ENCODE measurements around the gene ASB1. TPM values are rescaled to one million over a fixed set of nuclear protein-coding genes. Genes with fewer than 3 reads are reported as not detected.

The ASB1 gene
- total RNA-seq, 1 donor from 2014 or later, result 33.9 TPM

GRCh38 chr2:238456970-238457926, 30.5 kb downstream of the ASB1 start:
- no peak for DNase-seq (ENCODE audit: extremely low spot score, unreplicated experiment)
- TF ChIP-seq, protein P1, sequence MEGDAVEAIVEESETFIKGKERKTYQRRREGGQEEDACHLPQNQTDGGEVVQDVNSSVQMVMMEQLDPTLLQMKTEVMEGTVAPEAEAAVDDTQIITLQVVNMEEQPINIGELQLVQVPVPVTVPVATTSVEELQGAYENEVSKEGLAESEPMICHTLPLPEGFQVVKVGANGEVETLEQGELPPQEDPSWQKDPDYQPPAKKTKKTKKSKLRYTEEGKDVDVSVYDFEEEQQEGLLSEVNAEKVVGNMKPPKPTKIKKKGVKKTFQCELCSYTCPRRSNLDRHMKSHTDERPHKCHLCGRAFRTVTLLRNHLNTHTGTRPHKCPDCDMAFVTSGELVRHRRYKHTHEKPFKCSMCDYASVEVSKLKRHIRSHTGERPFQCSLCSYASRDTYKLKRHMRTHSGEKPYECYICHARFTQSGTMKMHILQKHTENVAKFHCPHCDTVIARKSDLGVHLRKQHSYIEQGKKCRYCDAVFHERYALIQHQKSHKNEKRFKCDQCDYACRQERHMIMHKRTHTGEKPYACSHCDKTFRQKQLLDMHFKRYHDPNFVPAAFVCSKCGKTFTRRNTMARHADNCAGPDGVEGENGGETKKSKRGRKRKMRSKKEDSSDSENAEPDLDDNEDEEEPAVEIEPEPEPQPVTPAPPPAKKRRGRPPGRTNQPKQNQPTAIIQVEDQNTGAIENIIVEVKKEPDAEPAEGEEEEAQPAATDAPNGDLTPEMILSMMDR (IDR thresholded peaks at IDR 0.05), result no peak
- Mint-ChIP-seq H3K4me3 (ENCODE audit: unreplicated experiment) (no peak overlapping the region), H3K27me3 (ENCODE audit: unreplicated experiment) (no peaks in the 10 kb centered on the region), H3K4me1 (ENCODE audit: unreplicated experiment) (no peaks in the 10 kb centered on the region), H3K9me3 (ENCODE audit: unreplicated experiment) (peaks cover 7% of the 10 kb centered on the region), H3K27ac (ENCODE audit: unreplicated experiment) (no peak overlapping the region), H3K36me3 (ENCODE audit: unreplicated experiment) (peaks cover 7% of the 10 kb centered on the region)

GRCh38 chr2:238457927-238458324, 31.2 kb downstream of the ASB1 start:
- peaks cover 7% of the 10 kb centered on the region for H3K9me3 Mint-ChIP-seq (ENCODE audit: unreplicated experiment)
- no peak overlapping the region for H3K27ac Mint-ChIP-seq (ENCODE audit: unreplicated experiment)
- no peak for DNase-seq (ENCODE audit: extremely low spot score, unreplicated experiment)
- TF ChIP-seq, protein P1 (IDR thresholded peaks at IDR 0.05), result no peak
- H3K4me1 Mint-ChIP-seq (ENCODE audit: unreplicated experiment), result no peaks in the 10 kb centered on the region
- no peak overlapping the region for H3K4me3 Mint-ChIP-seq (ENCODE audit: unreplicated experiment)
- H3K36me3 Mint-ChIP-seq (ENCODE audit: unreplicated experiment), result peaks cover 2% of the 10 kb centered on the region
- no peaks in the 10 kb centered on the region for H3K27me3 Mint-ChIP-seq (ENCODE audit: unreplicated experiment)

GRCh38 chr2:238458651-238459050, 31.9 kb downstream of the ASB1 start:
- TF ChIP-seq, protein P1 (IDR thresholded peaks at IDR 0.05), result no peak
- Mint-ChIP-seq H3K27ac (ENCODE audit: unreplicated experiment) (no peak overlapping the region), H3K9me3 (ENCODE audit: unreplicated experiment) (peaks cover 7% of the 10 kb centered on the region)

DNA sequence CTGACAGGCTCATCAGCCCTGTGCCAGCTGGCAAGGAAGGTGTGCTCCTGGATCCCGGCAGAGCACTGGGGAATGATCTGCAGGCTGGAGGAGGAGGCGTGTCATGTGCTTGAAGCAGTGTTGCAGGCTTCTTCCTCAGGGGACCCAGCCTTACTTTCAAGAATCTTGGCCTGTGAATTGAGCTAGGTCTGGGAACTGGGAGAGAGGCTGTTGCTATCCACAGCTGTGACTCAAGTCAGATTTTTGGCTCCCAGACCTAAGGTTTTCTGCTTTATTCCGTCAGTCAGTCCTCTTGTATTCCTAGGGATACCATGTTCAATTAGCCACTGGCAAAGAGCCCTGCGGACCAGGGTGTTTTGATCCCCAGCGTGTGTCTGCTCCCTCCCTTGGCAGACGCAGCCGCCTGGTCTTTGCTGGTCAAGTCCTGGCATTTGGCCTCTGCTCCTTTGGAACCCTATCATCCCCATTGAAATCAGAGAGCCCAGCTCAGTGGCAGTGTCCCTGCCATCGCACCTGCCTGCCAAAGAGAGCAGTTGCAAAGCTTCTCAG, 32.4 kb downstream of the ASB1 start:
- DNase-seq (ENCODE audit: extremely low spot score, unreplicated experiment), result no peak
- no peaks in the 10 kb centered on the region for H3K4me1 Mint-ChIP-seq (ENCODE audit: unreplicated experiment)
- peaks cover 7% of the 10 kb centered on the region for H3K9me3 Mint-ChIP-seq (ENCODE audit: unreplicated experiment)
- TF ChIP-seq, protein P1 (IDR thresholded peaks at IDR 0.05), result no peak
- no peak overlapping the region for H3K4me3 Mint-ChIP-seq (ENCODE audit: unreplicated experiment)
- peaks cover 2% of the 10 kb centered on the region for H3K36me3 Mint-ChIP-seq (ENCODE audit: unreplicated experiment)
- no peaks in the 10 kb centered on the region for H3K27me3 Mint-ChIP-seq (ENCODE audit: unreplicated experiment)
- H3K27ac Mint-ChIP-seq (ENCODE audit: unreplicated experiment), result no peak overlapping the region

More at GRCh38 chr2:238458651-238459050, 31.9 kb downstream of the ASB1 start:
- Mint-ChIP-seq H3K4me3 (ENCODE audit: unreplicated experiment) (no peak overlapping the region), H3K4me1 (ENCODE audit: unreplicated experiment) (no peaks in the 10 kb centered on the region), H3K27me3 (ENCODE audit: unreplicated experiment) (no peaks in the 10 kb centered on the region), H3K36me3 (ENCODE audit: unreplicated experiment) (peaks cover 2% of the 10 kb centered on the region)
- DNase-seq (ENCODE audit: extremely low spot score, unreplicated experiment), result no peak

DNA sequence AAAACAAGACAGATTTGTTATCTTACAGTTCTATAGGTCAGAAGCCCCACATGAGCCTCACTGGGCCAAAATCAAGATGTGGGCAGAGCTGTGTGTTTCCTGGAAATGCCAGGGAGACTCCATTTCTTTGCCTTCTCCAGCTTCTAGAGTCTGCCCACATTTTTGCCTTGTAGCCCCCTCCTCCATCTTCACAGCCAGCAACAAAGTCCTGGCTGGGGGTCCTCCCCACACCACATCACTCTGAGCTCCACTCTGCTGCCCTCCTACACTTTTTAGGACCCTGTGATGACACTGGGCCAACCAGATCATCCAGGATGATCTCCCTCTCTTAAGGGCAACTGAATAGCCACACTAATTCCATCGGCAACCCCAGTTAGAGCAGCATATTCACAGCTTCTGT, 34.3 kb downstream of the ASB1 start:
- TF ChIP-seq, protein P1 (IDR thresholded peaks at IDR 0.05), result no peak
- H3K27ac Mint-ChIP-seq (ENCODE audit: unreplicated experiment), result no peak overlapping the region
- H3K9me3 Mint-ChIP-seq (ENCODE audit: unreplicated experiment), result peaks cover 7% of the 10 kb centered on the region
- H3K4me1 Mint-ChIP-seq (ENCODE audit: unreplicated experiment), result peaks cover 1% of the 10 kb centered on the region
- H3K27me3 Mint-ChIP-seq (ENCODE audit: unreplicated experiment), result no peaks in the 10 kb centered on the region
- DNase-seq (ENCODE audit: extremely low spot score, unreplicated experiment), result no peak
- H3K4me3 Mint-ChIP-seq (ENCODE audit: unreplicated experiment), result no peak overlapping the region
- H3K36me3 Mint-ChIP-seq (ENCODE audit: unreplicated experiment), result no peaks in the 10 kb centered on the region

All from osteocyte (in vitro differentiated cells).